Measurements from ENCODE around the gene APOBEC3H. TPM values are rescaled to one million over a fixed set of nuclear protein-coding genes. Genes with fewer than 3 reads are reported as not detected.

The APOBEC3H gene
- polyA plus RNA-seq, 1 experiment, result 0.11 TPM

GRCh38 chr22:39094717-39095389 is 2.2 kb upstream of the APOBEC3H start:
- CTCF ChIA-PET, result interaction anchor here (0.7 to 1.1 kb wide), 2 partner anchors 225 to 326 kb away, joined by 3 read pairs; no protein-coding TSS in a partner anchor
- no peak for DNase-seq (ENCODE audit: low read depth, low spot score)
- POLR2A ChIA-PET, result no interaction called here
- no peak overlapping the region for H3K27ac ChIP-seq (ENCODE audit: low read depth, low read length)
- no peaks in the 10 kb centered on the region; the same call in 1 of the 2 replicates for H3K9me3 ChIP-seq (ENCODE audit: control insufficient read depth, insufficient read depth, low read length)
- no peak for TF ChIP-seq CTCF (IDR thresholded peaks at IDR 0.05; ENCODE audit: low read depth, low read length)
- H3K4me3 ChIP-seq (ENCODE audit: low read depth, low read length), result no peak overlapping the region
- peaks cover 22% of the 10 kb centered on the region for H3K27me3 ChIP-seq (ENCODE audit: control insufficient read depth, insufficient read depth, low read length)

DNA sequence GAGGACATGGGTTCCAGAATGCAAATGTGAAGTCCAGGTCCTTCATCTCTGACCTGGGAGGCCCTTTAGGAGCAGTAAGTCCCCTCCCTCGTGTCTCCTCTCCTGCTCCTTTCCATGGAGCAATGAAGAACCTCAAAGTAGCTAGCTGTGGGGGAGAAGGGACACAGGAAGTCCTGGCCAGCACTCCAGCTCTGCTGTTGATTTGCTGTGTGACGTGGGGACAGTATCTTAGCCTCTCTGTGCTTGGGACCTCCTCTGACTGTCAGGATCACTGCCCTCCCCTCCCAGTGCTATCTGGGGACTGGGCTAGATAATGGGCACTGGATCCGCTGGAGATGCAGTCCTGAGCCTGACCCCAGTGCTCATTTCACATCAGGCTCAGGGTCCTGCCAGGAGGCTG is 1.1 kb upstream of the APOBEC3H start:
- TF ChIP-seq CTCF (IDR thresholded peaks at IDR 0.05; ENCODE audit: low read depth, low read length), result no peak
- Histone ChIP-seq H3K27me3 (ENCODE audit: control insufficient read depth, insufficient read depth, low read length) (peaks cover 14% of the 10 kb centered on the region), H3K9me3 (ENCODE audit: control insufficient read depth, insufficient read depth, low read length) (no peaks in the 10 kb centered on the region; the same call in 1 of the 2 replicates), H3K4me3 (ENCODE audit: low read depth, low read length) (no peak overlapping the region), H3K27ac (ENCODE audit: low read depth, low read length) (no peak overlapping the region)
- ChIA-PET CTCF (no interaction called here), POLR2A (no interaction called here)
- no peak for DNase-seq (ENCODE audit: low read depth, low spot score)

- Histone ChIP-seq H3K27ac (ENCODE audit: low read depth, low read length) (no peak overlapping the region), H3K4me3 (ENCODE audit: low read depth, low read length) (no peak overlapping the region), H3K9me3 (ENCODE audit: control insufficient read depth, insufficient read depth, low read length) (no peaks in the 10 kb centered on the region; the same call in 1 of the 2 replicates), H3K27me3 (ENCODE audit: control insufficient read depth, insufficient read depth, low read length) (peaks cover 3% of the 10 kb centered on the region)
- TF ChIP-seq CTCF (IDR thresholded peaks at IDR 0.05; ENCODE audit: low read depth, low read length), result no peak
- POLR2A ChIA-PET, result no interaction called here
- no peak for DNase-seq (ENCODE audit: low read depth, low spot score)
- CTCF ChIA-PET, result interaction anchor here (0.8 to 1.0 kb wide), 2 partner anchors 24 to 228 kb away, joined by 3 read pairs; no protein-coding TSS in a partner anchor
These were observed 982 bp downstream of the APOBEC3H start for GRCh38 chr22:39098026-39098425.

DNA sequence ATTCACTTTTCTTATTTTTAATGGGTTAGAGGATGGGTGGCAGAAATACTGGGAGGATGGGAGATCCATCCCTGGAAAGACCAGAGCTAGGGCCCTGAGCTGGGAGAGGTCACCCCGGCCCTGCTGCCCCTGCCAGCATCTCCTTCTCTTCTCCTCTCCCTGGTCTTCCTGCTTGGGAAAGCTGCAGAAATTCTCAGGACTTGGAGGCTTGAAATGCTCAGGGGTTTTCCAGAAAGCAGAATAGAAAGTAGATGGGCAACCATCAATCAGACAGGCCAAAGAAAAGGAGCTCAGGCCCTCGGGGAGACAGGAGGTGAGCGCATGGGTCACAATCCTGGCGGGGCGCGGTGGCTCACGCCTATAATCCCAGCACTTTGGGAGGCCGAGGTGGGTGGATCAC is 1.5 kb downstream of the APOBEC3H start:
- DNase-seq (ENCODE audit: low read depth, low spot score), result no peak
- POLR2A ChIA-PET, result no interaction called here
- no peak overlapping the region for H3K27ac ChIP-seq (ENCODE audit: low read depth, low read length)
- no peak for TF ChIP-seq CTCF (IDR thresholded peaks at IDR 0.05; ENCODE audit: low read depth, low read length)
- CTCF ChIA-PET, result interaction anchor here (0.8 to 1.1 kb wide), 3 partner anchors 23 to 229 kb away, joined by 3 read pairs; no protein-coding TSS in a partner anchor
- H3K27me3 ChIP-seq (ENCODE audit: control insufficient read depth, insufficient read depth, low read length), result peaks cover 3% of the 10 kb centered on the region
- H3K4me3 ChIP-seq (ENCODE audit: low read depth, low read length), result no peak overlapping the region
- no peaks in the 10 kb centered on the region; the same call in 1 of the 2 replicates for H3K9me3 ChIP-seq (ENCODE audit: control insufficient read depth, insufficient read depth, low read length)

GRCh38 chr22:39101226-39101625 is 4.2 kb downstream of the APOBEC3H start:
- no peak for DNase-seq (ENCODE audit: low read depth, low spot score)
- ChIA-PET POLR2A (no interaction called here), CTCF (no interaction called here)
- H3K27ac ChIP-seq (ENCODE audit: low read depth, low read length), result no peak overlapping the region
- no peak overlapping the region for H3K4me3 ChIP-seq (ENCODE audit: low read depth, low read length)
- no peak for TF ChIP-seq CTCF (IDR thresholded peaks at IDR 0.05; ENCODE audit: low read depth, low read length)
- peaks cover 5% of the 10 kb centered on the region for H3K27me3 ChIP-seq (ENCODE audit: control insufficient read depth, insufficient read depth, low read length)
- H3K9me3 ChIP-seq (ENCODE audit: control insufficient read depth, insufficient read depth, low read length), result no peaks in the 10 kb centered on the region; the same call in 1 of the 2 replicates

Data from AG04450 (cell line).